HG03457 (cell line): Measurements from ENCODE around the gene RALGDS.

Experiments
- ATAC-seq: cut with Tn5 transposase; IDR thresholded peaks from one replicate; pipeline ENCODE4 v1.9.1; 2021; ENCODE audit warnings: moderate number of reproducible peaks; ENCODE audit not compliant: unreplicated experiment

Gene RALGDS

GRCh38 chr9:133120501-133121197, 391 bp downstream of the RALGDS start:
- no peak for ATAC-seq

- ATAC-seq: no peak
Measured at GRCh38 chr9:133119846-133120500, 1.1 kb downstream of the RALGDS start.

GRCh38 chr9:133119103-133119845, 1.8 kb downstream of the RALGDS start:
- no peak for ATAC-seq

- ATAC-seq: no peak
Measured at GRCh38 chr9:133118568-133118967, 2.5 kb downstream of the RALGDS start.

GRCh38 chr9:133118179-133118520, 2.9 kb downstream of the RALGDS start:
- ATAC-seq: no peak

- ATAC-seq: no peak
Measured at GRCh38 chr9:133117271-133118178, 3.5 kb downstream of the RALGDS start.

GRCh38 chr9:133116346-133117231, 4.5 kb downstream of the RALGDS start:
- no peak for ATAC-seq

- ATAC-seq: peak; percentile 51
Measured at GRCh38 chr9:133115604-133116345, 5.3 kb downstream of the RALGDS start.

GRCh38 chr9:133114886-133115603, 6.0 kb downstream of the RALGDS start:
- ATAC-seq: no peak

GRCh38 chr9:133113949-133114885, 6.8 kb downstream of the RALGDS start:
- no peak for ATAC-seq

GRCh38 chr9:133113163-133113948, 7.7 kb downstream of the RALGDS start:
- no peak for ATAC-seq

- ATAC-seq: no peak
Measured at GRCh38 chr9:133112663-133113026, 8.4 kb downstream of the RALGDS start.

GRCh38 chr9:133111808-133112662, 9.0 kb downstream of the RALGDS start:
- no peak for ATAC-seq

GRCh38 chr9:133109931-133110650, 10.9 kb downstream of the RALGDS start:
- ATAC-seq: no peak
